HCT116 (cell line): Measurements from ENCODE around the gene SMARCD2. TPM values are rescaled to one million over a fixed set of nuclear protein-coding genes. Genes with fewer than 3 reads are reported as not detected.

Experiments used
- ATAC-seq: fragments of 200-7000 bp; cut with Tn5 transposase; 2 replicates; pipeline ENCODE4 v1.9.1; 2020; ENCODE audit warnings: mild to moderate bottlenecking, moderate library complexity
- BruUV-seq: library from RNA; stranded (reverse); fragments of 400-500 nt; replicated peaks from 2 replicates; lab custom pipeline; 2021; lab: Mats Ljungman, UMichigan
- CTCF ChIA-PET: fragments of 300-600 bp; sonication (Branson Sonifier 250); formaldehyde crosslinking; loops from one replicate; lab custom pipeline; 2021; ENCODE audit warnings: antibody characterized with exemption; lab: Charles Lee
- POLR2A ChIA-PET: fragments of 300-600, 350-600 bp; sonication (Branson Sonifier 250); formaldehyde crosslinking; loops from one replicate; lab custom pipeline; 2021; ENCODE audit warnings: antibody characterized with exemption; lab: Charles Lee
- RAD21 ChIA-PET, 2 experiments: fragments of 300-600 bp; sonication (Branson Sonifier 250); formaldehyde crosslinking; loops; one replicate each; lab custom pipeline; 2023; ENCODE audit warnings: low total read pairs in 2 of 2; ENCODE audit not compliant: uncharacterized antibody in 2 of 2, unreplicated experiment in 2 of 2, low non-redundant PET in 1 of 2; lab: Charles Lee
- DNase-seq: peaks from one replicate; pipeline ENCODE4 v3.0.0-alpha.2; 2010; ENCODE audit warnings: low read depth, low spot score
- H2AFZ ChIP-seq: fragments of 200-600 bp; shearing (Covaris generic), sonication (generic); 2 replicates; pipeline ENCODE4 v1.6.1; 2017; ENCODE audit warnings: low read depth, mixed run types, mixed read lengths, antibody characterized with exemption, low read length; ENCODE audit not compliant: poor library complexity, severe bottlenecking
- H3K27ac ChIP-seq: 2 replicates; pipeline ENCODE4 v1.5.1; 2012; ENCODE audit warnings: low read depth, low read length
- H3K27me3 ChIP-seq: fragments of 200-600 bp; sonication (generic); 2 replicates; pipeline ENCODE4 v1.6.1; 2016; ENCODE audit warnings: mixed run types, low read length, mixed read lengths; ENCODE audit not compliant: insufficient read depth
- H3K36me3 ChIP-seq, 2 experiments: fragments of 200-500 bp in 1 of 2; fragments of 200-600 bp in 1 of 2; sonication (Bioruptor generic) in 1 of 2; sonication (generic) in 1 of 2; 2 replicates each; pipeline versions ENCODE4 v1.5.1 to v1.6.1; 2014 to 2016; ENCODE audit warnings: low read length in 2 of 2, inconsistent platforms in 1 of 2, mixed read lengths in 1 of 2, mixed run types in 1 of 2; ENCODE audit not compliant: insufficient read depth in 2 of 2, control insufficient read depth in 1 of 2
- H3K4me1 ChIP-seq, 2 experiments: fragments of 200-600 bp in 1 of 2; sonication (generic) in 1 of 2; 2 replicates each; pipeline versions ENCODE4 v1.5.1 to v1.6.1; 2012 to 2017; ENCODE audit warnings: low read length in 2 of 2, inconsistent platforms in 1 of 2, mild to moderate bottlenecking in 1 of 2, mixed read lengths in 1 of 2, mixed run types in 1 of 2, moderate library complexity in 1 of 2; ENCODE audit not compliant: insufficient read depth in 2 of 2, control insufficient read depth in 1 of 2
- H3K4me2 ChIP-seq: fragments of 200-600 bp; sonication (generic); 2 replicates; pipeline ENCODE4 v1.6.1; 2017; ENCODE audit warnings: mixed run types, low read length, mixed read lengths
- H3K4me3 ChIP-seq, 2 experiments: fragments of 200-600 bp in 1 of 2; sonication (generic) in 1 of 2; replicated peaks in 1 of 2; 2 replicates each; pipeline ENCODE4 v1.5.1; 2011 to 2016; ENCODE audit warnings: low read length in 2 of 2, control low read depth in 1 of 2, low read depth in 1 of 2, mild to moderate bottlenecking in 1 of 2, mixed read lengths in 1 of 2, mixed run types in 1 of 2
- H3K79me2 ChIP-seq: fragments of 200-600 bp; sonication (generic); 2 replicates; pipeline ENCODE4 v1.6.1; 2017; ENCODE audit warnings: mild to moderate bottlenecking, mixed run types, low read length, moderate library complexity, mixed read lengths; ENCODE audit not compliant: insufficient read depth
- H3K9ac ChIP-seq: fragments of 200-600 bp; sonication (generic); 2 replicates; pipeline ENCODE4 v1.6.1; 2016; ENCODE audit warnings: low read length, mixed read lengths
- H3K9me2 ChIP-seq: fragments of 200-600 bp; sonication (generic), shearing (Covaris generic); 2 replicates; pipeline ENCODE4 v1.6.1; 2017; ENCODE audit warnings: mixed run types, mild to moderate bottlenecking, moderate library complexity; ENCODE audit not compliant: insufficient read depth
- H3K9me3 ChIP-seq, 2 experiments: fragments of 200-500 bp in 1 of 2; fragments of 200-600 bp in 1 of 2; sonication (Bioruptor generic) in 1 of 2; sonication (generic) in 1 of 2; 2 replicates each; pipeline ENCODE4 v1.6.1; 2014 to 2017; ENCODE audit warnings: low read length in 2 of 2, mixed read lengths in 2 of 2, inconsistent platforms in 1 of 2, low read depth in 1 of 2, mild to moderate bottlenecking in 1 of 2, mixed run types in 1 of 2, moderate library complexity in 1 of 2; ENCODE audit not compliant: control insufficient read depth in 1 of 2, insufficient read depth in 1 of 2
- H4K20me1 ChIP-seq: fragments of 200-600 bp; sonication (generic), shearing (Covaris generic); 2 replicates; pipeline ENCODE4 v1.6.1; 2017; ENCODE audit warnings: mixed run types, mild to moderate bottlenecking, moderate library complexity; ENCODE audit not compliant: insufficient read depth
- ATF3 ChIP-seq: IDR thresholded peaks from 2 replicates; pipeline ENCODE4 v1.6.1; 2012
- ELF1 ChIP-seq: IDR thresholded peaks from 2 replicates; pipeline ENCODE4 v1.6.1; 2012; ENCODE audit warnings: low read depth, borderline replicate concordance
- EZH2 ChIP-seq: fragments of 200-600 bp; sonication (generic); IDR thresholded peaks from 2 replicates; pipeline ENCODE4 v1.6.1; 2017; ENCODE audit warnings: antibody characterized with exemption, mixed run types
- POLR2A ChIP-seq: IDR thresholded peaks from 2 replicates; pipeline ENCODE4 v1.7.0; 2011; ENCODE audit warnings: borderline replicate concordance; ENCODE audit not compliant: insufficient read depth, insufficient read length; ENCODE audit errors: extremely low read depth
- YY1 ChIP-seq: IDR thresholded peaks from 2 replicates; pipeline ENCODE4 v1.6.1; 2011; ENCODE audit warnings: low read length, low read depth, moderate library complexity, mild to moderate bottlenecking; ENCODE audit not compliant: insufficient replicate concordance; ENCODE audit errors: extremely low read depth
- intact Hi-C: fragments of 100-400 bp; cut with micrococcal nuclease; formaldehyde crosslinking; loops from 2 replicates; pipeline ENCODE4 v1.10.0; 2022
- total RNA-seq: library from RNA; stranded (reverse); gene quantifications from one replicate; pipeline ENCODE4 v1.2.1, GENCODE V29; 2021; ENCODE audit not compliant: unreplicated experiment
- TF ChIP-seq, protein P1 (sequence below): IDR thresholded peaks from 2 replicates; pipeline ENCODE4 v1.6.1; 2012; ENCODE audit warnings: low read depth

SMARCD2 gene
- total RNA-seq, 1 experiment from 2014 or later = 168 TPM

DNA sequence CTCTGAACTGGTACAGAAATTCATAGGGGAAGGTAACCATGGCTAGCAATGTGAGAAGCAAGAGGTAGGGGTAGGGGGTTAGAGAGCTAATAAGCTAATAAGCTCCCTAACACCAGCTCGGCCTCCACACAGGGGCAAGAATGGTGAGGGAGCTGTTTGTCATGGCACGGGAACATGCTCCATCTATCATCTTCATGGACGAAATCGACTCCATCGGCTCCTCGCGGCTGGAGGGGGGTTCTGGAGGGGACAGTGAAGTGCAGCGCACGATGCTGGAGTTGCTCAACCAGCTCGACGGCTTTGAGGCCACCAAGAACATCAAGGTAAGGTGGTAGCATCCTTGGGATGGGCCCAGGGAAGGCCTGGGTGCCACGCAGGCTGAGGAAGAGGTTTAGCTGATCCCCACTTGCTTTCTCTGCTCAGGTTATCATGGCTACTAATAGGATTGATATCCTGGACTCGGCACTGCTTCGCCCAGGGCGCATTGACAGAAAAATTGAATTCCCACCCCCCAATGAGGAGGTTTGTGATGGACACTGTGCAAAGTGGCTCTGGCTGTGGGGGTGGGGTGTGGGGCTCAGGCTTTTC lies 11.5 kb downstream of the SMARCD2 start:
- ChIA-PET POLR2A (interaction anchor here (0.9 kb wide), 1 partner anchor 9 kb away, joined by 3 read pairs; no protein-coding TSS in a partner anchor), CTCF (interaction anchor here (1.3 kb wide), 1 partner anchor 12 kb away, joined by 3 read pairs; no protein-coding TSS in a partner anchor), RAD21 (no interaction called here)
- H3K79me2 ChIP-seq = peaks cover 66% of the 10 kb centered on the region
- no TSS peak for BruUV-seq
- intact Hi-C loops = no loop called here
- H3K4me3 ChIP-seq = no peak overlapping the region
- TF ChIP-seq YY1 = no peak
- no peak for TF ChIP-seq POLR2A
- TF ChIP-seq EZH2 = no peak
- TF ChIP-seq, protein P1, sequence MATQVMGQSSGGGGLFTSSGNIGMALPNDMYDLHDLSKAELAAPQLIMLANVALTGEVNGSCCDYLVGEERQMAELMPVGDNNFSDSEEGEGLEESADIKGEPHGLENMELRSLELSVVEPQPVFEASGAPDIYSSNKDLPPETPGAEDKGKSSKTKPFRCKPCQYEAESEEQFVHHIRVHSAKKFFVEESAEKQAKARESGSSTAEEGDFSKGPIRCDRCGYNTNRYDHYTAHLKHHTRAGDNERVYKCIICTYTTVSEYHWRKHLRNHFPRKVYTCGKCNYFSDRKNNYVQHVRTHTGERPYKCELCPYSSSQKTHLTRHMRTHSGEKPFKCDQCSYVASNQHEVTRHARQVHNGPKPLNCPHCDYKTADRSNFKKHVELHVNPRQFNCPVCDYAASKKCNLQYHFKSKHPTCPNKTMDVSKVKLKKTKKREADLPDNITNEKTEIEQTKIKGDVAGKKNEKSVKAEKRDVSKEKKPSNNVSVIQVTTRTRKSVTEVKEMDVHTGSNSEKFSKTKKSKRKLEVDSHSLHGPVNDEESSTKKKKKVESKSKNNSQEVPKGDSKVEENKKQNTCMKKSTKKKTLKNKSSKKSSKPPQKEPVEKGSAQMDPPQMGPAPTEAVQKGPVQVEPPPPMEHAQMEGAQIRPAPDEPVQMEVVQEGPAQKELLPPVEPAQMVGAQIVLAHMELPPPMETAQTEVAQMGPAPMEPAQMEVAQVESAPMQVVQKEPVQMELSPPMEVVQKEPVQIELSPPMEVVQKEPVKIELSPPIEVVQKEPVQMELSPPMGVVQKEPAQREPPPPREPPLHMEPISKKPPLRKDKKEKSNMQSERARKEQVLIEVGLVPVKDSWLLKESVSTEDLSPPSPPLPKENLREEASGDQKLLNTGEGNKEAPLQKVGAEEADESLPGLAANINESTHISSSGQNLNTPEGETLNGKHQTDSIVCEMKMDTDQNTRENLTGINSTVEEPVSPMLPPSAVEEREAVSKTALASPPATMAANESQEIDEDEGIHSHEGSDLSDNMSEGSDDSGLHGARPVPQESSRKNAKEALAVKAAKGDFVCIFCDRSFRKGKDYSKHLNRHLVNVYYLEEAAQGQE = no peak
- no peak for TF ChIP-seq ATF3
- no peak for TF ChIP-seq ELF1
- H3K4me1 ChIP-seq = peaks cover 7 to 21% of the 10 kb centered on the region in 2 experiments
- ATAC-seq (no peak), DNase-seq (no peak)
- no peak overlapping the region for H3K4me2 ChIP-seq
- no peaks in the 10 kb centered on the region for H3K27me3 ChIP-seq
- no peaks in the 10 kb centered on the region for H3K9me2 ChIP-seq
- H3K27ac ChIP-seq = no peak overlapping the region
- H4K20me1 ChIP-seq = no peaks in the 10 kb centered on the region
- H3K9me3 ChIP-seq = no peaks in the 10 kb centered on the region
- peaks cover 52 to 75% of the 10 kb centered on the region in 2 experiments for H3K36me3 ChIP-seq
- no peak overlapping the region for H2AFZ ChIP-seq
- no peak overlapping the region for H3K9ac ChIP-seq
